ENCODE results near the gene SLC26A9.

SLC26A9 gene

DNA sequence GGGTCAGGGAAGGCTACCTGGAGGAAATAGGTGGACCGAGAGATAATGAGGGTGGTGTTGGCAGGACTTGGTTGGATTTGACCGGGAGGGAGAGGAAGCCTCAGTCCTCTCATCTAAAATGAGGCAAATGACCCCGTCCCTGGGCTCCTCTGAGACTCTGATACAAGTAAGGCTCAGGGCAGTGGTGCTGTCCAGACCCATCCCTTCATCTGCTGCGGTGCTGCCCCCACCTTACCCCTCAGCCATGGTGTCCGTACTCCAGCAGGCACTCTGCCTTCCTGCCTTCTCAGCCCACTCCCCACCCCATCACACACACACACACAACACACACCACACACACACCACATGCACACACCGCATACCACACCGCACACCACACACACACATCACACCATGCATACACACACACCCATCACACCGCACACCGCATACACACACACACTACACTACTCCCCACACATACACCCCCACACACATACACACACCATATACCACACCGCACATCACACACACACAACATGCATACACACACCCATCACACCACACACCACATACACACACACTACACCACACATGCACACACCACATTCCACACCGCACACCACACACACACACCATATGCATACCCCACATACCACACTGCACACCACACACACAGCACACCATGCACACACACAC lies 29.4 kb upstream of the SLC26A9 start:
- ATAC-seq, result no peak

DNA sequence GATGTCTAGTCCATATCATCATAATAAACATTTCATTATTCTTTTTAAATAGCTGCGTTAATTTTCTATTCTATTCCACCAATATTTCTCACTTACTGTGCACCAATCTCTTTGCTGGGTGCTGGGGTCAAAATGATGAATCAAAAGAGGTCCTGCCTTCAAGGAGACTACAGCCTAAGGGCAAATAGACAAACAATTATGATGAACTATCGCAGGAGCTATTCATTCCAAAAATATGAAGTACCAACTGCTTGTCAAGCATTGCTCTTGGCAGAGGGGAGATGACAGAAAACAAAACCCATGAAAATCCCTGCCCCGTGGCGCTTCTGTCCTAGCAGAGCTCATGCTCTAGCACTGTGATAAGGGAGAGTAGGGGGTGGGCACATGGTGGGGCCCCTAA lies 28.8 kb upstream of the SLC26A9 start:
- no peak for ATAC-seq

DNA sequence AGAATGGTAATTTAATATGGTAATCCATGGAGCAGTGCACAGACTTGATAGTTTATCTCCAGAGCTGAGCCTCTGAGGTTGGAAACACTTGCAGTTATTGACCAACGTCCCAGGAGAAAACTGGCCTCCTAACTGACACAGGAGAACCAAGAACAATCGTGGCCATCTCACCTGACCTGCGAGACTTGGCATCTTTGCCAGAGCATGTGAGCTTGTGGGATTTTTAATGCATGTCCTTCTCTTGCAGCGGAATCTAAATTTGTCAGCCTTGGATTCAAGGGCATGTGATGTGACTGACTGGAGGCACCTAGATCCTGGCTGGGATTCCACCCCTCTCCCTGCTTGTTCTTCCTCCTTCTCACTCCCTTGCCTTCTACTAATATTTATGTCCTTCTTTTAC lies 27.8 kb upstream of the SLC26A9 start:
- ATAC-seq, result no peak

DNA sequence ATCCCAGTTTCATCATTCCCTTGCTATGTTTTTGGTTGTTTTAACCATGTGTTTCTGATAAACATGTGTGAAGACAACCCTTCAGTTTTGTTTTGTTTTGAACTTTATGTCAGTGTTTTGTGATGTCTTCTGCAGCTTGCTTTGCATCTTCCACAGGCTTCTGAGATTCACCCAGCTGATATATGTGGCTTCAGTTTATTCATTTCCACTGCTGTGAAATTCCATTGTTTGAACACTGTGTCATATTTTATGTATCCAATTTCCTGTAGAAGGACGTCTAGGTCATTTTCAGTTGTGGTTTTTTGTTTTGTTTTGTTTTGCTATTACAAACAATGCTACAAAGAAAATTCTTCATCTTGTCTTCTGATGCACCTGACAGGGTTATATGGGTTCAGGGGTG lies 27.2 kb upstream of the SLC26A9 start:
- ATAC-seq, result no peak

DNA sequence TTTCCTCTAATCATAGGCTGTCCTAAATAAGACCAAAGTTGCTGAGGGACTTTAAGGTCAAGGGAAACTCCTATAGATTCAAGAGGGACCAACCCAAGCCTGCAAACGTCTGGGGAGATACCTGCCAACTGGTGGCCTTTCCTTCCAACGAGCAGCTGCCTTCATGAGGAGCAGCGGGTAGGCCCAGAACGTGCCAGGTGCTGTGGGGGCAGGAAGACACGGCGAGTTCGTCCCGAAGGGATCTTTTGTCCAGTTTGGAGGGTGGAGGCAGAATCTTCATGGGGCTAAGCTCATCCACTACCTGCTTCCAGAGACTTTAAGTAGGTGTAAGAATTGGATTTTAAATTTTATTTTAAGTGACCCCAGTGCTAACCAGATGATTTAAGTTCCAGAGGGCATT lies 26.0 kb upstream of the SLC26A9 start:
- ATAC-seq, result no peak

DNA sequence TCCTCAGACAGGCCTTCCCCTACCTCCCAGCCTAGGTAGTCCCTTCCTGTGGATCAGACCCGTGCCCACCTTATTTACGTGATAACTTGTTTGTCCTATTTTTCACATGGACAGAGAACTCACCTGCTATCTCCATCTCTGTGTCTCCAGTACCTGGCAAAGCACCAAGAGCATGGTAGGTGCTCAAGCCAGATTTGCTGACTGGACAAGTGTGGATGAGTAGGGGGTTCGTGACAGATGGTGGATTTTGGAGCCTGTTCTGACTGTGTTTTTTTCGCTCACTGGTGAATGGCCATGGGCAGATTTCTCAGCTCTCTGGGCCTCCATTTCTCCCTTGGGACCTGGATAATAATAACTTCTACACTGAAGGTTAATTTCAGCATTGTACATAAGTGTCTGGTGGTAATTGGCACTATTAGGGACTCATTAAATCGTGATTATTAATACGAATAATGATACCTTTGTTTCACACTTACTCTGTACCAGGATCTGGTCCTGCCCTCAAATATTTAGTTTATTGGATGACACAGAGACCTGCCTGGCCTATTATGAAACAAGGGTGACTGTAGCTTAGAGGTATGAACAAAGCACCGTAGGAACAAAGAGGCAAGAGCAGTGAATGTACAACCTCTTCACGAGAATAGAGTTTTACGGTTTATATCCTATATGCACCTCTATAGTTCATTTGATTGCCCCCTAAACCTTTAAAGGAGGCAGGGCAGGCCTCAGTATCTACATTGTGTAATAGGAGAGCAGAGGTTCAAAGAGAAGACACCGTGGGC lies 24.5 kb upstream of the SLC26A9 start:
- ATAC-seq, result no peak

DNA sequence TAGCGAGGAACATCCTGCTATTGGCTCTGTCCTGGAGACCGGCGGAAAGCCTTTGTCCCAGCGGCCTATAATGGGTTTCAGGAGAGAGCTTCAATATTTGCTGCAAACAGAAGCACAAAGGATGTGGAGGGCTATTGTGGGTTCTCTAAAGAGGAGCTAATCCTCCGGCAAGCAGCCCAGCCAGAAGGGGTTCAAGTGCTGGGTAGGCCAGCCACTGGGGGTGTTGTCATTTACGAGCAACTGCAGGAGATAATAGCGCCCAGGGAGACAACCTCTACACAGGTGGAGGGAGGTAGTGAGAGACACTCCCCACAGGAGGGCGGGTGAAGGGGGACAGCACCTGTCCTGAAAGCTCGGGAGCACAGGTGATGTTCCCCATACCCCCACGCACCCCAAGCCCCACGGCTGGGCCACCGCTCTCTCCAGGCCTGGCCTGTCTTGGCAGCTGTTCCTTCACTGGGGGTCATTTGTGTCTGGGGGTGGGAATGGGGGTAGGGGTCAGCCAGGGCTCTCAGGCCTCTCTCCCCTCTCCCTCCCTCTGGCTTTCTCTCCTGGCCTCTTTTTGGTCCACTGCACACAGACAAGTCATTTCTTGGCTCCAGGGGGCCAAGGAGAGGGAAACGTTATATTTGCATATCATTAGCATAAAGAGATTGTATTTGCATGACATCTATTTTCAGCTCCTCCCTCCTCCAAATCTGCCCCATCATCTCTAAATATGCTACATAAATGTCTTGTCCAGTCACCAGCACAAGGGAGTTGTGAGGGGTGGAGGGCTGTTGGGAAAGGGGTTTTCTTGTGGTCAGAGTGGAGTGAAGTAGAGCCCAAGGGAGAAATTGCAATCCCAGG lies 22.0 kb upstream of the SLC26A9 start:
- ATAC-seq, result no peak

DNA sequence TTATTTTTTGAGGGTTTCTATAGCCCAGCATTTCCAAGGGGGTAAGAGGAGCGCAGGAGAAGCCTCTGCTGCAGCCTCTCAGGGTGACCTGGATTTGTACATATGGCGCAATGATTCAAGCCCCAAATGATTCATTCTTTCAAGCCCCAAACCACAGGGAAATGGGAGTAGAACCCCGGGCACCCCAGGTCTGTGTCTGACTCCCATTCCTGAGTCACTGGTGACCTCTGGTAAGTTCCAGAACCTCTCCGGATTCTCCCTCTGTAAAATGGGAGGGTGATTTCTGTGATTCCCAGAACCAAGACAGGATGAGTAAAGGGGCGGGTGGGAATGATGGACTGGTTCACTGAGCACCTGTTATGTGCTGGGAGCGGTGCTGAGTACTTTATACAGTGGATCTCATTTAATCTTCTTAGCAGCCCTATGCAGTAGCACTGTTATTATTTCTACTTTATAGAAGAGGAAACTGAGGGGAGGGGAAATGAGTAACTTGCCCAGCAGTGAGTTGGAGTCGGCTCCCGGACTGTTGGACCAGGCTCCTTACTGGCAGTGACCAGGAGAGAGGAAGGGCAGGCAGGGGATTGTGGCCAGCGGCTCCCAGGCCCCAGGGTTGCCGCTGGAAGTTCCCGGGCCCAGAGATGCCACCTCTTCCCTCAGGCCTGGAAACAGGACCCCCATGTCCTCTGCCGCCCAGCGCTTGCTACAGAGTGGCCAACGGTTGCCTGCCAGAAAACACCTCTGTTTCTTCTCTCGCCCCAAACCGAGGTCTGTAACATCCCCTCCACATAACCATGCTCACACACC lies 20.3 kb upstream of the SLC26A9 start:
- no peak for ATAC-seq

DNA sequence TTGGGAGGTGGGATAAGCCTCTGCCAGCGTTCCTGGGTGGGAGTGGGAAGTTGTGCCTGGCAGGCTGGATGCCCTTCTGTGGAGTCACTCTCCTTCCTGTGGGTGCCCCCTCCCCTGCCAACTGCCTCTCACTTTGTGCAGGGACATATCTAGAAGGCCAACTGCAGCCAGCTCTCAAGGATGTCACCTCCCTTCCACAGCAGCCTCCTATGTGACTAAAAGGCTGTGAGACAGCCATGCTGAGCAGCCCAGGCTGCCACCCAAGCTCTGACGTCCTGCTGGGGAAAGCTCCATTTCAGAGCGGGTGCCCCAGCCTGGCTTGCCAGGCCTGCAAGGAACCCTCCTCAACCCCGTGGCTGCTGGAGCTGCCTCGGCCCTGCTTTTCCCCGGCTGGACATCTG lies 19.6 kb upstream of the SLC26A9 start:
- ATAC-seq, result no peak

DNA sequence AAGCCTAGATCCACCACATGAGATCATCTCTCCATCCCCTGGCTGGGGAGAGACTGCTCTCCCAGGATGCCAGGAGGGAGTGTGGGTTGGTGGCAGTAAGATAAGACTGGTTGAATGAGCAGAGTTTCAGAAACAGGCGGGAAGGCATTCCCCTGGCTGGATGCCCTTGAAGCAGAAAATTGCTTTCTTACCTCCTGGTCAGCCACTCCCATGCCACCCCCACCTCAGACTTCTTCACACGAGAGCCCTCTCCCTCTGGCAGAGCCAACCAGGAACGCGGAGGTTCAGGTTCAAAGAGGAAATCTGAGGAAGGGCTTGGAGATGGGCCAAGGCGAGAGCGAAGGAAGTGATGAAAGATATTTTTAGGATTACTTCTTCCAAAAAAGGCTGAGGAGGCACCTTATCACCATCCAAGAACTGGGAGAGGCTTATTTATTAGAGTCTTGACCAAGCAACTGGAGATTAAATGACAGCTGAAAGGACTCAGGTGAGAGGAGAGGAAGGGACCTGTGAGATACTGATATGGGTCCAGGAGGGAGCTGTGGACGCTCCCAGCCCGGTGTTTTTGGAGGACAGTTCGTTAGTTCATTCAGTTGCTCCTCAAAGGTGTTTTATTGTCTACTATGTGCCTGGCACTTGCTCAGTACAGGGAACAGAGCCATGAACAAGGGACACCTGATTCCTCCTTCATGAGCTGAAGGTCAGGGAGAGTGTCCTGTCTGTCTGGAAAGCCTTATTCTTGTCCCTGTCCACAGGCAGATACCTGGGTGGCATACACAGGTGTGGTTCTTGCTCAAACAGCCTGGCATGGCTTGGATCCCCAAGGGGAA lies 18.9 kb upstream of the SLC26A9 start:
- ATAC-seq, result no peak

DNA sequence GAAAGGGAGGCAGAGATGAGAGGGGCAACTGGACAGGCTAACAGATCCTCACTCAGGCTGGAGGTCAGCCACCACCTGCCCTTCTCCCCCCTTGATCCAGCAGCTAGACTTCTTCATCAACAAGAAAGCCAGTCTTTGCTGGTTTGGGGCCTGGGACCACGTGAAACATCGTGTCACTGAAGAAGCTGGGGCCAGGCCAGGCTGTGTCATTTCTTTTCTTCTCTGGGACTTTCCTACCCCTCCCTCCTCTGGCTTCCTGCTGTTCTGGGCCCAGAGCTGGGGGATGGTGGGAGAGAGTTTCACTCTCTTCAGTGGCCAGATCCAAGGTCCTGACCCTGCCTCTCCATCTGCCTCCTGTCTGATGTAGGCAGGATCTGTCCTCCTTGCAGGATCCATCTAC lies 18.1 kb upstream of the SLC26A9 start:
- ATAC-seq, result no peak

DNA sequence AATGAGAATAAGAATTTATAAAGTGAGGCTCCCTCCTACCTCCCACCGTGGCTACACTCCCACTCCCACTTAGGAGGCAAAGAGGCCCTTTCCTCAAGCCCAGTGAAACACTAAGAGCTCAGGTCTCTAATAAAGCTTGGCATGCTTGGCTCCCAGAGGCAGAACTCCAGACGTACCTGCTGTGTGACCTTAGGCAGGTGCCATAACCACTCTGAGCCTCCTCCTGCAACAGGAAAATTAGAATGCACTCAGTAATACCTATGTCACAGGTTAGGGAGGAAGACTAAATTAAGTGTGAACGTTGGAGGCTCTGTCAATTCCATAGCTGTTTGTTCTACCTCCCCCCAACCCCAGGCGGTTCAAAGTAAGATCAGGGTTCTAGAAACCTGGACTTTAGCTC lies 16.5 kb upstream of the SLC26A9 start:
- no peak for ATAC-seq

DNA sequence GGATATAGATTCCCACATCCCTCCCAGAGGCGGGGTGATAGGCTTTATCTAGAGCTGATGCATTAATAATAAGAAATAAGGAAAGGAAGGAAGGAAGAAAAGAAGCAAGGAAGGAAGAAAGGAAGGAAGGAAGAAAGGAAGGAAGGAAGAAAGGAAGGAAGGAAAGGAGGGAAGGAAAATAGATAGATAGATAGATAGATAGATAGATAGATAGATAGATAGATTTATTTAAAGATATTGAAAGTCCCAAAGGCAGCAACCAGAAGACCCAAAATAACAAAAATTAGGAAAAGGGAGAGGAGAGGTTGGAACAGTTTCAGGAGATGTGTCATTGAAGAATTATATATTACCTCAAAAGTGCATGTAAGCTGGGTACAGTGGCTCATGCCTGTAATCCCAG lies 12.2 kb upstream of the SLC26A9 start:
- no peak for ATAC-seq

DNA sequence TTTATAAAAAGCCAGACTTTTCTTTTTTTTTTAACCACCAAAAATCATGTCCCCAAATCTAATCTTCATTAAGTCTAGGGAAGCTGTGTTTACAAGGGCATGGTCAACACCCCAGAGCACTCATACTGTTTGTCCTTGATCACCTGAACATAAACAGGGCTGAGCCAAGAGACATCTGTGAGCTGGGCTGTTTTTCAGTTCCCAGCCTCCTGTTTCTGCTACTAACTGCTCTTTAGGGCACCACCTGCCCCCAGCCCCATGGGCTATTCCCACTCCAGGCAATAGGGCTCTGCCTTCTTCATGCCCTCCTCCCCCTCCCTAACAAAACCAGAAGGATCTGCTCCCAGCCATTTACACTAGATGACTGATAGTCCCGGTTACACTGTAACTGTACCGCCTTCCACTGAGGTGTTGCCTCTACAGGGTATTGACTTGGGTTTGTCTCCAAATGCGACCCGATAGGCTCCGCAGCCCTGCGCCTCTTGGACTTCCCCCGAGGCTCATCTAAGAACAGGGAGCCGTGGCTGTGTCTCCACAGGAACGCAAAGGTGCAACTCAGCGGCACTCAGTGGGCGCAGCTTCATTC lies 11.7 kb upstream of the SLC26A9 start:
- ATAC-seq, result no peak

DNA sequence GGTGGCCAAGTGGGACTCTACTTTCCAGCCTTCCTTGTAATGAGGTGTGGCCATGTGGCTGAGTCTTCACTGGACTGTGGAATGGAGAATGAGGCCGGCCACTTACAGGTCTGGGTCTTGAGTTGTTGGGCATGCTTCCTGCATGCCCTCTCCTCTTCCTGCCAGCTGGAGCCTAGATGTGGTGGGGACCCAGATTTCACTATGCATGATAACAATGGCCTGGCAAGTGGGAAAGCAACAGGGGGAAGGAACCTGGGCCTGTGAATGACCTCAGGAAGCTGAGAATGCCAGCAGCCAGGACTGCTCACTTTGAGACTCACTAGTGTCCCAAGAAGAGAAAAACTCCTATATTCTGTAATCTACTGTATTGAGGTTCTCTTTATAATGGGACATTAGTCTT lies 8.5 kb upstream of the SLC26A9 start:
- no peak for ATAC-seq

DNA sequence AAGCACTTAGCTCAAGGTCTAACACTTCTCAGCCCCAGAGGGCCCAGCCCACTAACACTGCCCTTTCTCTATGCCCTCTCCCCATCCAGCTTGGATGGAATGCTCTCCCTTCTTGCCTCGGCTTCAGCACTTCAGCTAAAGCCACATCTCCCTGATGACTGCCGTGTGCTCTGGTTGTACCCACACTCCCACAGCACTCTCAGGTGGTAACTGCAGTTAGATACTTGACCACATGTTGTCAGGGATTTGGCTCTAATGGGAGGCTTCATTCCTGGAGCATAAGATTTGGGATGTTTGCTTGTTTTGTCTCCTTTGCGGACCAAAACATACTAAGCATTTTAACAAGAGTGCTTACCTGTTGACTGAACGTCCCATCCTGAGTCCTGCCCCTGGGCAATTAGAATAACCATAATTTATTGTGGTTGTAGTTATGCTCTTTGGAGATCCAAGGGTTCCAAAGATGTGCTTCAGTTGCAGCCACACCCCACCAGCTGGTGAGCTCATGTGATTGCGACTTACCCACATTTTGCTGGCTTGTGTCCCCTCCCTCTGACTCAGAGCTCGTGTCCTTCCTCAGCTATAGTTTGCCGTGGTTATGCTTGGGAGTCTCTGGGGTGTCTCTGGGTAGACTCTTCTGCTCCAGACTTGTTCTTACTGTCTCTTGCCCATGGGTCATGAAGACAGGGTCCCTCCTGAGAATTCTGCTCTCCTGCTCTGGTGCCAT lies 7.7 kb upstream of the SLC26A9 start:
- ATAC-seq, result no peak

DNA sequence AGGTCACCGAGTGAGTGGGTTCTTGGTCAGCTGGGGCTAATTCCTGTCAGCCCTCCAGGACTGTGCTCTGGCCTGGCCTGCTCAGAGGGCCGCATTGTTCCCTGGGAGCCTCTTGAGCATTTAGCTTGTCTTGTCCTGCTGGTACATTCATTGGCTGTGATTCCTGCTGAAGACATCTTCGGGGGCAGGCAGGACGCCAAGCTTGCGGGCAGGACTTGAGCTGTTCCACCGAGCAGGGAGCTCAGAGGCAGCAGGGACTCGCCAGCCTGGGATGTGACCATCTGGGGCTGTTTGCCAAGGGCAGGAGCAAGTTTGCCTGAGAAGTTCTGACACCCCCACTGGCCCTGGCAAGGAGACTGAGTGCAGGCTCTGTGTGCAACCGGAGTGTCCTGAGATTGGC lies 7.0 kb upstream of the SLC26A9 start:
- ATAC-seq, result no peak

DNA sequence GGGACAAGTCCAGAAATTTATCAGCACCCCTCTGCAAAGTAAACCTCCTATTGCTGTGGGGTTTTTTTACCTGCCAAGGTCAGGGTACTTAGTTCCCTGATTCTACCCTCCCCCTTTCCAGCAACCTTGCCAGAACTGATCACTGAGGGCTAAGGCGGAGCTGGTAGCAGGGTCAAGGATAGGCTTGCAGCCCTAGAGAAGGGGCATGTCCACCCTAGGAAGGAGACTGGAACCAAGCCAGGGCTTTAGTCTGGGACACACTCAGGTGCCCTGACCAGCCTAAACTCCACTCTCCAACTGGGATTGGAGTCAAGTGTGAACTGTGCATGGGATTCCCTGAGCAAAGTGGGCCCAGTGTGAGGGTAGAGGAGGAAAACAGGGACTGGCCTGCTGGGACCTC lies 6.5 kb upstream of the SLC26A9 start:
- ATAC-seq, result no peak

DNA sequence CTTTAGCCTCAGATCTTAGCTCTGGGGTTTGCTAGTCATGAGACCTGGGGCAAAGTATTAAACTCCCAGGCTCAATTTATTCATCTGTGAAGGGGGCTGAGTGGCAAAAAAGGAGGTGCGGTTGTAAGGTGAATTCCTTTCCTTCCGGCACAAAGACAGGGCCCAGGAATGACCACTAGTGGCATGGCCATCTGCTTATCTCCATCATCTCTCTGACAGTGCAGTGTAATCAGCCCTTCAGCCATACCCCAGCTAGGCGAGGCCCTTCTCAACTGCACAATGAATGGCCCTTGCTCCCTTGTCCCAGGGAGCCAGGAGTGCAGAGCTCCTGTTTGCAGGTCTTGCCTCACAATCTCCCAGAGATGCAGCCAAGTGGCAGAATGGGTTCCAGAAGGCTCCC lies 5.6 kb upstream of the SLC26A9 start:
- ATAC-seq, result no peak

DNA sequence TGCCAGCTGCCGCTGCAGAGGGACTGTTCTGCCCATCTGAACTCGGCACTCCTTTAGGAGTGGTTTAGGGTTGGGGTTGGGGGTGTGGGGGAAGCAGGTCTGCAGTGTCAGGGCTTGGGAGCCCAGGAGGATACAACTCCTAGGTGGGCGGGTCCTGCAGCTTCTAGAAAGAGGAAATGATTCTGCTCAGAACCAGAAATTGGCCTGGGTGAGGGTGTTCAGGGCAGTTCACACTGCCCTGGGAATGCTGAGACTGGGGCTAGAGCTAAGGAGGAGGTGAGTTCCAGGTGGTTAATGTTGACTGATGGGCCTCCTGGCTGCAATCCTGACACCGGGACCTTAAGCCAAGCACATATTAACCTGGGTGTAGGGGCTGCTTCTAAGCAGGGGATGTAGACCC lies 4.8 kb upstream of the SLC26A9 start:
- no peak for ATAC-seq

DNA sequence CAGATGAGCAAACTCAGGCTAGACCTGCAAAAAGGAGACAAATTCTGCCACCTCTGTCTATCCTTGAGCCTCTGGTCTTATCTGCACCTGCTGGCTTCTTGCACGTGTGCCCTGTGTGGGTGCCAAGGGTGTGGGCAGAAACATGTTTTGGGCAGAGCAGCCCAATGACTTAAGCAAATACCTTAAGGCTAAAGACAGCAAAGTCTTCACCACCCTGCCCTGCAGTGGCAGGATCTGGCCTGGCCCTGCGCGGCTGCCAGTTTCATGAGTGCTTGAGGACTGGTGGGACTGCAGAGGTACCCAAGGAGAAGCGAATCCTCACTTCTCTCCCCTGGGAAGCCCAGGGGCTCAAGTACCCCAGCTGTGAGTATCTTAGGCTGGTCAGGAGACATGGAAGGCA lies 3.8 kb upstream of the SLC26A9 start:
- ATAC-seq, result no peak

All from activated CD4-positive, CD25-positive, alpha-beta regulatory T cell treated with anti-CD3 and anti-CD28 coated beads, Interleukin-2, amount 50 U/mL, for 24 hours (primary cell).